ENCODE measurements around the gene MARF1.
A peak's percentile ranks its signal among the peaks of the same experiment; 100 is the strongest.
"Not testable (repeated sequence)": the region's sequence is repeated elsewhere in the genome, so short reads cannot be mapped to it uniquely, and the experiment has no call there.

MARF1 gene

DNA sequence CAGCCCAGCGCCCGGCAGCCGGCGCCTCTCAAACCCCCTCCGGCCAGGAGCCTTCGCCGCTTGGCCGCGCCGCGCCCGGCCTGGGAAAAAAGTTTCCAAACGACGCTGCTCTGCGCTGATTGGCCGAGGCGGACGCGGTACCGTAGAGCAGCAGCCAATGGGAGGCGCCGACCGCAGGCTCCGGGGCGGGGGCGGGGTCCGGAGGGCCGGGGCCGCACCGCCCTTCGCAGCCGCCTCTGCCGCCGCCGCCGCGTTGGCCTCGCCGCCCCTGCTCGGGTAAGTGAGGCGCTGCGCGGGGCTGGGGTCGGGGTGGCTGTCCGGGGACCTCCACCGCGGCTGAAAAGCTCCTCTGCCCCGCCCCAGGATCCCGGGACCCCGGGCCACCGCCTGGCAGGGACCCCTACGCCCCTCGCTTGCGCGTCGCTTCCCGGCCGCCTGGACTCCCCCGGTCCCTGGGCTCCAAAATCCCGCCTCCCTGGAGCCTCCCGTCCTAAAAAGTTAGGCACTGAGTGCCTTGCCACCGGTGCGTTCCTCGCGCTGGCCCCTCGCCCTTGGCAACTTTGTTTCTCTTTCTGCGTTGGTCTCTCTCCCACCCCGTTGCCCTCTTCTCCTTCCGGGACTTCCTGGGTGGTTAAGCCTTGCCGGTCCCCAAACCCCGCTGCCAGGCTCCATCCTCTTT is 7.2 kb upstream of the MARF1 start, which contains the start of gene NDE1:
Gene NDE1 (plus strand): TSS at position 227 of the 679 bp plus-strand sequence. CDS start 14,534 bp downstream, outside the sequence.
- peak; percentile 55 for DNase-seq

DNA sequence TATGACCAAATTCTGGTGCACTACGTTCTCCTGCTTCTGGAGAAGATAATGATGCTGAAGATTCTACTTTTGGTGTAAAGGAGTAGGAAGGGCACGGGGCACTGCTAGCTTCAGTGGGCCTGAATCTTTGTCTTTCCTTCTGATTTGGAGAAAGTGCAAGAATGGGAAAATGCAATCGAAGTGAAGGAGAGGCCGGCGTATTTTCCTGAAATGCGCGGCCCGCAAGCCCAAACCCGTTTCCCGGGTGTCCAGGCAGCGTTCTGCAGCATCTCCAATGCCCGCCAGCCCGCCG is 6.7 kb upstream of the MARF1 start:
- no peak for DNase-seq

DNA sequence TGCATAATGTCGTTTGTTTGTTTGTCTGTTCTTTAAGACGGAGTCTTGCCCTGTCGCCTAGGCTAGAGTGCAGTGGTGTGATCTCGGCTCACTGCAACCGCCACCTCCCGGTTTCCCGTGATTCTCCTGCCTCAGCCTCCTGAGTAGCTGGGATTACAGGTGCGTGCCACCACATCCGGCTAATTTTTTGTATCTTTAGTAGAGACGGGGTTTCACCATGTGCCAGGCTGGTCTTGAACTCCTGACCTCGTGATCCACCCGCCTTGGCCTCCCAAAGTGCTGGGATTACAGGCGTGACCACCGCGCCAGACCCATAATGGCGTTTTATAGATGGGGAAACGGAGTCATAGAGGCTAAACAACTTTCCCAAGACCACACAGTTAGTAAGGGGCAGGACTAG is 6.4 kb upstream of the MARF1 start:
- not testable (repeated sequence) for DNase-seq

DNA sequence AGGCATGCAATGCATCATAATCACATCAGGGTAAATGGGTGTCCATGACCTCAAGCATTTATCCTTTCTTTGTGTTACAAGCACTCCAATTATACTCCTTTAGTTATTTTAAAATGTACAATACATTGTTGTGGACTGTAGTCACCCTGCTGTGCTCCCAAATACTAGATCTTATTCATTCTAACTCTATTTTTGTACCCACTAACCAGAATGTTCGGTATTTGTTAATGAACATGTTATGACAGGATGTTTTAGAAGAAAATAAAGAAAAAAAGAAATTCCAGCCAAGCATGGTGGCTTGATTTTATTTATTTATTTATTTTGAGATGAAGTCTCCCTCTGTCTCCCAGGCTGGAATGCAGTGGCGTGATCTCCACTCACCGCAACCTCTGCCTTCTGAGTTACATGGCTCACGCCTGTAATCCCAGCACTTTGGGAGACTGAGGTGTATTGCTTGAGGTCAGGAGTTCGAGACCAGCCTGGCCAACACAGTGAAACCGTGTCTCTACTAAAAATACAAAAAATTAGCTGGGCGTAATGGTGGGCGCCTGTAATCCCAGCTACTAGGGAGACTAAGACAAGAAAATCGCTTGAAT is 5.3 kb upstream of the MARF1 start:
- no peak for DNase-seq

DNA sequence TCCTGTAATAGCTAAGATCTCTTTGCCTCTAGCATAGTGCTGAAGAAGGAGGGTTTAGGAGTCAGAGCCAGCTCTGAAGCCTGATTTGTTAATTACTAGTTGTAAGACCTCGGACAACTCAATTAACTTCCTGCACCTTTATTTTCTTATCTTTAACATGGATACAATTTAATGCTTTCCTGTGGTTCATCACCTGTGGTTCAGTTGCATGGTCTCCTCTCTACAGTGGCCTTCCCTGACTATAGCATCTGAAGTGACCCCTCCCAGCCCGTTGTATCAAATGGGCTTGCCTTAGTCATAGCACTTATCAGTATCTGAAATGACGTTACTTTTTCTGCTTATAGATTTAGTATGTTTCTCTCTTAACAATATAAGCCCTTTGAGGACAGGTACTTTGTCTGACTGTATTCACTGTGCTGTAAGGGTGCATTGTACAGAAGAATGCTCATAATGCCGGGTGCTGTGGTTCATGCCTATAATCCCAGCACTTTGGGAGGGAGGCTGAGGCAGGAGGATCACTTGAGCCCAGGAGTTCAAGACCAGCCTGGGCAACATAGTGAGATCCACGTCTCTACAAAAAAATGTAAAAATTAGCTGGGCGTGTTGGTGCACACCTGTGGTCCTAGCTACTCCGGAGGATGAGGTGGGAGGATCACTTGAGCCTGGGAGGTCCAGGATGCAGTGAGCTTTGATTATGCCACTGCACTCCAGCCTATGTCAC is 4.5 kb upstream of the MARF1 start:
- no peak for DNase-seq

- not testable (repeated sequence) for DNase-seq
These were observed 3.8 kb upstream of the MARF1 start for GRCh38 chr16:15646557-15647293.

DNA sequence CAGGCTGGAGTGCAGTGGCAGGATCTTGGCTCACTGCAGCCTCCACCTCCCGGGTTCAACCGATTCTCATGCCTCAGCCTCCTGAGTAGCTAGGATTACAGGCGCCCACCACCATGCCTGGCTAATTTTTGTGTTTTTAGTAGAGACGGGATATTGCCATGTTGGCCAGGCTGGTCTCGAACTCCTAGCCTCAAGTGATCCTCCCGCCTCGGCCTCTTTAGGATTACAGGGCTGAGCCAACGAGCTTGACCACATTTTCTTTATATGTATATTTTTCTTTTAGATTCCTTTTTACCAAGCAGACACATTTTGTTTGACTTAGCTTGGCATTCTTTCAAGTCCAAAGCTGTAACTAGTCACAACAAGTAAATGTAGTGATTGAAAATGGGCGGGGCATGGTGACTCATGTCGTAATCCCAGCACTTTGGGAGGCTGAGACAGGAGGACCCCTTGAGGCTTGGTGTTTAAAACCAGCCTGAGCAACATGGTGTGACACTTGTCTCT is 2.1 kb upstream of the MARF1 start:
- not testable (repeated sequence) for DNase-seq

- no peak for DNase-seq
These were observed 1.5 kb upstream of the MARF1 start for GRCh38 chr16:15644267-15644961.

- no peak for DNase-seq
These were observed 944 bp upstream of the MARF1 start for GRCh38 chr16:15643946-15644250.

DNA sequence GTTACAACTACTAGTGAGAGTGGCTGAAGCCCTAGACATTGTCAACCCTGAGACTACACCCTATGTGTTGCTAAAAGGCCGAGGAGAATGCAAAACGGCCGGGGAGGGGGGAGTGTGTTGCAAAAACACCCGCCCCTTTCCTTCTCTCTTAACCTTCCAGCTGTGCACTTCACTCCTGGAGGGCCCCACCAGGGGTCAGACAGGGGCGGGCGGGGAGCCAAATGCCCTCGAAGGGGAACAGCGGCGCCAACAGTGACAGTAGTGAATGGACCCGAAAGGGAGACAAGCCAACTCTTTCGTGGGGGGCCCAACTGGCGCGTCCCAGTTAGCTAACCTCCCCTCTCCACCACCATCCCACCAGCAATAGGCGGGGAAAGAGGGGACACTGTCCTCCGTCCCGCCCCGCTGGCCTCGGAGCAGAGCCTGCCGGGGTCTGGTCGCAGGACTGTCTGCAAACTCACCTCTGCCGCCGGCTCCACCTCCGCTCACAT is 352 bp downstream of the MARF1 start:
- peak; percentile 67 for DNase-seq

DNA sequence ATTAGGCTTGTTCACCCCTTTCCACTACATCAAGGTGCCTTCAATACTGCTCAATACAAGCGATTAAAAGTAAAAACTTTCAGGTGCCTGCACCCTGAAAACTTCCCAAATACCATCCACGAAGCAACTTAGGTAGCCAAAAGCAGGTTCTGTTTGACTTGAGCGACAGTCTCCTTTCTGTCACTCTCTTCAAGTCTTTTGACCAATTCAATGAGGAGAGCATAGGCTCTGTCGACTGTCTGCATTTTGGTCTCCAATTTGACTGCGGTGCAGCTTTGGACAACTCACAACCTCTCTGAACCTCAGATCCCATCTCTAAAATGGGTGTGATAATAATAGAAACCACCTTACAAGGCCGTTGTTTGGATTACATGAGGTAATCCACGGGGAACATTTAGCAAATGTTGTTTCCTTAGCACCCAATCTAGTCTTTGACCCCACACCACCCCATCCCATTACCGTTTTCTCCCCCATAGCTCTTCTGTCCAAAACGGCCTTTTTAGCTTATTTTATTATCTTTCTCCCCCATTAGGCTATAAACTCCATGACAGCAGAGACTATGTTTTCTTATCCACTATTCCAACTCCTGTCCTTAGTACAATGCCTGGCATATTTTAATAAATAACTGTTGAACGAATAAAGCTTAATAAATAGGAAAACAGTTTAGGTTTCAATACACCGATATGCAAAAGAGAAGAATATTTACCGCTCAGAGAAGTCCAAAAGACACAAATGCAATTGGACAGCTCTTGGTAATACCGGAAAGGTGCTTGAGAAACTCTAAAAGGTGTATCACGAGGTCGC is 999 bp downstream of the MARF1 start:
- no peak for DNase-seq

DNA sequence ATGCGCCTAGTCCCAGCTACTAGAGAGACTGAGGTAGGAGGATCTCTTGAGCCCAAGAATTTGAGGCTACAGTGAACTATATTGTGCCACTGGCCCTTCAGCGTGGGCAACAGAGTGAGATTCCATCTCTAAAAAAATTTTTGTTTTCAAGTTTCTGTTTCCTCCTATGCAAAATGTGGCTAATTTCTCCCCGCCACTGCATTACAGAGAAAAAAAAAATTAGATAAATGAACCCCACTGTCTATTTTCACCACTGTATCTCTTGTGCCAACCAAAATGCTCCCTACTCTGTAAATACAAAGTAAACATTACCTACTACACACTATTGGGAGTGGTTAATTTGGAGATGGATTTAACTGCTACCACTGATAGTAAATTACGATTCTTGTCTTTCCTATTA is 2.0 kb downstream of the MARF1 start:
- no peak for DNase-seq

DNA sequence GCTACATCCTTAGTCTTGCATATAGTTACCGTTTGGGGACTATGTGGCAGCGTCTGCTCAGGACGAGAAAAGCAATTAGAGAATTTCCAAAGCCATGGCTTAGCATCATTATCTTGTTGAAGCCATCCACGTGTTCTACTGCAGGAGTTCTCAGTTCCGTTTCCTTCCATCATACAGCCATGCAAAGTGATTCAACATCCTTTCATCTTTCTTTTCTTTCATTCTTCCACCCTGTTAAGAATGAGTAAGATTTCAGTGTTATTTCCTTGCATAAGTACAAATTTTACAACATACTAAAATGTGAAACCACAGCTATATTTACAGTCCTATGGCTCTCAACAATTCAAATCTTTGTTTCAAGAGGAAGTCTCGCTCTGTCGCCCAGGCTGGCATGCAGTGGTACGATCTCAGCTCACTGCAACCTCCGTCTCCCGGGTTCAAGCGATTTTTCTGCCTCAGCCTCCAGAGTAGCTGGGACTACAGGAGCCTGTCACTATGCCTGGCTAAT is 3.8 kb downstream of the MARF1 start:
- DNase-seq, result no peak

DNA sequence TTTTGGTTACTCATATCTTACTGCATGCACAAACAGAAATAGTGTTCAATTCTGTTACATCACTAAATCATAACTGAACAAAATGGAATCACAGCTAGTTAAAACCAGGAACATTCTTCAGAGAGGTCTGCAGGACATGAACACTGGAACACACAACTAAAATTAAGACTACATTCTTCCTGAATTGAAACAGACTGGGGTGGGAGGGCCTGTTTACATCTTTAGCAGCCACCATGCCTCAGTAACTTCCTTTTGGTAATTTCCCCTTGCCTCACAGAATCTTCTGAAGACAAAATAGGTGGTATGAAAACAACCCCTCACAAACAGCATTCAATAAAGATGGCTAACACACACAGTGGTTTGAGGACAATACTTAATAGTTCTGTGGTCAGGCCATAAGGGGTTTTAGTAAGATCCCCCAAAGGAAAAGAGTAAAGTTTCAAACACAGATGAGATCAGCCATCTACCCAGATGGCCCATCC is 6.5 kb downstream of the MARF1 start:
- no peak for DNase-seq

GRCh38 chr16:15635926-15636325 is 7.0 kb downstream of the MARF1 start:
- DNase-seq, result no peak

DNA sequence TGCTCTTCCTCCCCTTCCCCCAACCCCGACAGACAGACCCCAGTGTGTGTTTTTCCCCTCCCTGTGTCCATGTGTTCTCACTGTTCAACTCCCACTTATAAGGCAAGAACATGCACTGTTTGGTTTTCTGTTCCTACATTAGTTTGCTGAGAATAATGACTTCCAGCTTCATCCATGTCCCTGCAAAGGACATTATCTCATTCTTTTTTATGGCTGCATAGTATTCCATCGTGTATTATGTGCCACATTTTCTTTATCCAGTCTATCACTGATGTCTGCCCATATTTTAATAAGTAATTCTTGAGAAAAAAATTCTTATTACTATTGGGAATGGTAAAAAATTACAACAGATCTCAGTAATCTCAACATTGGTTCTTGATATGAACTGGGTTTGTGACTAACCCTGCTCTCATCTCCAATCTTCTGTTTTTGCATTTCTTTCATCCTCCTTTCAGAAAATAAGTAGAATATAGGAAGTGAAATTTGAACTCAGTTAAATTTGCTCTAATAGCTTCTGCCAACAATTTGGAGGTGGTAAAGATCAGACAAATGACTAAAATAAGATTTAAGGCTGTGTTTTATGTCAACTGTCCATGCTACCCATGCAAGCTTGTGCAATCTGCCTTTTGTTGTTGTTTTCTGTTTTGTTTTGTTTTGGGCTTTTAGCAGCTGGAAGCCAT is 11.1 kb downstream of the MARF1 start:
- no peak for DNase-seq

DNA sequence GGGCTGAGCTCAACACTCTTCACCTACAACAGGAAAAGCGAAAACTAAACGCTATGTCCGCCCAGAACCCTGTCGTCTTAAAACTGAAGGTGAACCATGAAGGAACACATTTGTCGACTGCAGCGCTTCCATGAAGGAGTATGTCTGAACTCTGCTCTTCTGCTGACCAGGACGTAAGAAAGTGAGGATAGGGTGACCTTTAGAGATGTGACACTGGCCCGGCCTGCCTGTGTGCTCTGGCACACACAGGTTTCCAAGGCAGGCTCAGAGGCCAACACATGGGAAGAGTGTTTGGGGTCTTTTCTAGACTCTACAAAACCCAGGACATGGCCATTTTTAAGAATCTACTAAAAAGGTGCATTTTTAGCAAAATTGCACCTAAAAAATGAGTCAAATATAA is 21.1 kb downstream of the MARF1 start:
- DNase-seq, result no peak

GRCh38 chr16:15621456-15621855 is 21.5 kb downstream of the MARF1 start:
- no peak for DNase-seq

GRCh38 chr16:15620611-15621195 is 22.3 kb downstream of the MARF1 start:
- no peak for DNase-seq

DNA sequence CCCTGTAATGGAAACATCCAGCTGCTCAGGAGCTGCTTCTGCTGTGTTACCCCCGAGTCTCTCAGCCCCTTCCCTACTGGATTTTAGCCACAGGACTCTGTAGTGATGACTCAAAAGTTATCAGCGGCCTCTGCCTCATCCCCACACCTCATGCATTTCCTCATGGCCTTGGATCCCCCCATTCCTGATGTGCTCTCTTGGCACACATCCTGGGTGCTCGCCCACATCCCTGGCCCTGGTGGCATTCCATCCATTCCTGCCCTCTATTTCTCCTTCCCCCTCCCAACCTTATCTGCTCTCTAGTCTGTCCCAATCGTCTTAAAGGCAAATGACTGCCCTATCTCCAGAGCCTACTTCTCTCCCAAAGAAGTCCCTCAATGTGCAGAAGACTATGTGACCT is 24.6 kb downstream of the MARF1 start:
- no peak for DNase-seq

- no peak for DNase-seq
These were observed 25.1 kb downstream of the MARF1 start for GRCh38 chr16:15617901-15618300.

Measured in GF-D8 (cell line).